HepG2 (cell line): ENCODE results near the gene GON7. TPM values are rescaled to one million over a fixed set of nuclear protein-coding genes. Genes with fewer than 3 reads are reported as not detected.
A peak's percentile ranks its signal among the peaks of the same experiment; 100 is the strongest.

Experiments
- CENPT ChIP-seq: sonication (generic); formaldehyde crosslinking; IDR thresholded peaks from 2 replicates; pipeline ENCODE4 v1.8.0; 2022; ENCODE audit warnings: low read depth, mild to moderate bottlenecking, moderate library complexity, missing genetic modification reagents
- ESRRA ChIP-seq: sonication (generic); formaldehyde crosslinking; IDR thresholded peaks from 2 replicates; pipeline ENCODE4 v1.5.1; 2020; ENCODE audit warnings: mild to moderate bottlenecking, low read depth, missing genetic modification reagents
- FIP1L1 ChIP-seq: fragments of 200-400 bp; formaldehyde crosslinking; IDR thresholded peaks from 2 replicates; pipeline ENCODE4 v1.6.1; 2018; ENCODE audit warnings: low read depth, mild to moderate bottlenecking, low read length, moderate library complexity, borderline replicate concordance; ENCODE audit not compliant: insufficient read depth
- FOXP4 ChIP-seq: sonication (generic); formaldehyde crosslinking; IDR thresholded peaks from 2 replicates; pipeline ENCODE4 v1.4.0; 2020; ENCODE audit warnings: missing genetic modification reagents
- HOXD1 ChIP-seq: sonication (generic); formaldehyde crosslinking; IDR thresholded peaks from 2 replicates; pipeline ENCODE4 v1.5.0; 2020; ENCODE audit warnings: missing genetic modification reagents
- IRF2 ChIP-seq: IDR thresholded peaks from 2 replicates; pipeline ENCODE4 v1.6.1; 2018; ENCODE audit warnings: missing genetic modification reagents, missing compliant biosample characterization
- KIAA2018 ChIP-seq: sonication (generic); formaldehyde crosslinking; IDR thresholded peaks from 2 replicates; pipeline ENCODE4 v1.5.0; 2020; ENCODE audit warnings: mild to moderate bottlenecking, missing genetic modification reagents, borderline replicate concordance
- RBFOX2 ChIP-seq: fragments of 200-400 bp; formaldehyde crosslinking; IDR thresholded peaks from 2 replicates; pipeline ENCODE4 v1.6.1; 2017; ENCODE audit warnings: low read depth, mild to moderate bottlenecking, low read length
- SMARCE1 ChIP-seq: fragments of 450-650 bp; IDR thresholded peaks from 2 replicates; pipeline ENCODE4 v1.6.1; 2017; ENCODE audit warnings: borderline replicate concordance
- TAF15 ChIP-seq: fragments of 200-400 bp; formaldehyde crosslinking; IDR thresholded peaks from one replicate; pipeline ENCODE4 v1.6.1; 2018; ENCODE audit warnings: mild to moderate bottlenecking, low read depth, low read length; ENCODE audit not compliant: poor library complexity, severe bottlenecking
- ZGPAT ChIP-seq: IDR thresholded peaks from 2 replicates; pipeline ENCODE4 v1.6.1; 2016; ENCODE audit warnings: mild to moderate bottlenecking
- ZNF253 ChIP-seq: sonication (generic); formaldehyde crosslinking; IDR thresholded peaks from 2 replicates; pipeline ENCODE4 v1.8.0; 2022; ENCODE audit warnings: mild to moderate bottlenecking, missing genetic modification reagents, borderline replicate concordance
- ZNF496 ChIP-seq: sonication (generic); formaldehyde crosslinking; IDR thresholded peaks from 2 replicates; pipeline ENCODE4 v1.8.1; 2023; ENCODE audit warnings: mild to moderate bottlenecking, moderate library complexity, missing genetic modification reagents; ENCODE audit not compliant: insufficient replicate concordance
- ZNF530 ChIP-seq: sonication (generic); formaldehyde crosslinking; IDR thresholded peaks from 2 replicates; pipeline ENCODE4 v1.5.0; 2020; ENCODE audit warnings: low read depth, mild to moderate bottlenecking, missing genetic modification reagents
- ZNF577 ChIP-seq: sonication (generic); formaldehyde crosslinking; IDR thresholded peaks from 2 replicates; pipeline ENCODE4 v1.4.0; 2020; ENCODE audit warnings: mild to moderate bottlenecking, low read depth, missing genetic modification reagents, borderline replicate concordance
- ZNF761 ChIP-seq: sonication (generic); formaldehyde crosslinking; conservative IDR thresholded peaks from 2 replicates; pipeline ENCODE4 v1.4.0; 2020; ENCODE audit warnings: mild to moderate bottlenecking, missing genetic modification reagents
- ZSCAN29 ChIP-seq: sonication (generic); formaldehyde crosslinking; conservative IDR thresholded peaks from 2 replicates; pipeline ENCODE4 v1.4.0; 2020; ENCODE audit warnings: mild to moderate bottlenecking, missing genetic modification reagents
- polyA plus RNA-seq, 8 experiments: library from polyadenylated mRNA; depleted of rRNA in 3 of 8; stranded (reverse) in 7 of 8; unstranded in 1 of 8; fragments of >200 nt; fragmentation: Illumina TruSeq in 4 of 8; extraction: Trizol in 4 of 8; gene quantifications; 2 replicates each; pipeline versions ENCODE4 v1.2.1 to v1.2.3, GENCODE V29; 2011 to 2016; ENCODE audit warnings: low read depth in 4 of 8, missing spikeins in 1 of 8, mixed read lengths in 1 of 8; ENCODE audit not compliant: insufficient read depth in 1 of 8
- total RNA-seq, 5 experiments: library from RNA; depleted of rRNA; stranded (reverse); fragments of >200 nt; fragmentation: Illumina TruSeq; extraction: Trizol; gene quantifications; 2 replicates each; pipeline ENCODE4 v1.2.3, GENCODE V29; 2016; ENCODE audit warnings: low read depth in 1 of 5

Gene GON7
- total and polyA plus RNA-seq, 2 of the 13 experiments (the other 11 are each of a cell fraction or from before 2014, with no cell fraction given), result 11.9 to 28.0 TPM

- TF ChIP-seq ZNF496 (CRISPR knock-in tag) (no peak), SMARCE1 (no peak), ZNF530 (CRISPR knock-in tag) (no peak), FIP1L1 (peak; percentile 15; the same call in 1 of the 2 replicates), ZGPAT (CRISPR knock-in tag) (peak; percentile 91), RBFOX2 (peak; percentile 69), KIAA2018 (CRISPR knock-in tag) (no peak), ZNF253 (CRISPR knock-in tag) (no peak), FOXP4 (CRISPR knock-in tag) (peak; percentile 25; the same call in 1 of the 2 replicates), IRF2 (CRISPR knock-in tag) (peak; percentile 67), ZNF577 (no peak), ZNF761 (CRISPR knock-in tag) (no peak), ESRRA (CRISPR knock-in tag) (0 out of 2 replicates have a peak, but pooled peaks have one; percentile 59), HOXD1 (CRISPR knock-in tag) (0 out of 2 replicates have a peak, but pooled peaks have one; percentile 13), ZSCAN29 (CRISPR knock-in tag) (no peak; the same call in 1 of the 2 replicates), CENPT (CRISPR knock-in tag) (no peak), TAF15 (no peak)
Measured at GRCh38 chr14:93206793-93207467, at the start of gene GON7, which contains the start of gene UBR7 (continued).
